Measurements from ENCODE around the gene PALM. TPM values are rescaled to one million over a fixed set of nuclear protein-coding genes. Genes with fewer than 3 reads are reported as not detected.
A peak's percentile ranks its signal among the peaks of the same experiment; 100 is the strongest.

The PALM gene
- total RNA-seq, 5 donors from 2014 or later (not counting 1 experiment from before 2014, with no cell fraction given): 0.19 to 0.57 (median 0.41) TPM; not detected in 1

GRCh38 chr19:788686-788982 is 79.9 kb downstream of the PALM start:
- POLR2A ChIA-PET: no interaction called here
- 88% methylated on average over 11 of the region's 11 CpGs for WGBS (ENCODE audit: insufficient coverage)
- H3K27ac Mint-ChIP-seq: peak overlapping the region in 1 of 2 donors; percentile 66

DNA sequence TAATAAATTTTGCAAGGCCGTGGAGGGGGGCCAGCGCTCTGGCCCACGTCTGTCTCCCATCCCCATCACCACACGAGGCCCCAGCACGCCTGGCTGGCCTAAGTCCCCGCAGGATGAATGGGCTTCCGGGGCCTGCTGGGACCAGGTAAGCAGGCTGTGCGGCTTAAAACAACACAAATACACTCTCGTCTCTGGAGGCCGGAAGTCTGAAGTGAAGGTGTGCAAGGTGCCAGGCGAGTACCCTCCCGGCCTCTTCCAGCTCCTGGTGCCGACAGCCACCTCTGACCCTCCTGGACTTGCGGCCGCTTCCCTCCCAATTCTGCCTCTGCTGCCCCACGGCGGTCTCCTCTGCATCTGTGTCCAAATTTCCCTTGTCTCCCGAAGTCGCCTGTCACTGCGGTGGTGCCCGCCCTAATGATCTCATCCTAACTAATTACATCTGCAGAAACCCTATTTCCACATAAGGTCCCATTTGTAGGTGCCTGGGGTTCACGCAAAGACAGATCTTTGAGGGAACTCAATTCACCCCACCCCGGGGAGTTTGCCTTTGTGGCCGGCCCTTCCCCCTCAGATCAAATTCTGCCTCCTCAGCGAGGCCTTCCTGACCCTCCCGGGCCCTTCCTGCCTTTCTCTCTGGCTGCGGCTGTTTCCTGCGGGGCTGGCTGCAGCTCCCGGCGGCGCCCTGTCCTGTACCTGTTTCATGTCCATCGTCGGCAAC is 80.4 kb downstream of the PALM start:
- Mint-ChIP-seq H3K27ac (peak overlapping the region in 1 of 2 donors; percentile 66), H3K27me3 (peaks cover 3 to 6% of the 10 kb centered on the region in 2 donors), H3K9me3 (no peaks in the 10 kb centered on the region), H3K4me3 (no peak overlapping the region), H3K36me3 (no peaks in the 10 kb centered on the region), H3K4me1 (peaks cover 0 to 4% (median 0%) of the 10 kb centered on the region in 3 donors)
- H3K27ac ChIP-seq (ENCODE audit: low read length): no peak overlapping the region
- no peak overlapping the region for H3K4me3 ChIP-seq (ENCODE audit: control insufficient read depth in 1 of 2, extremely low read depth in 1 of 2, low read length in 1 of 2)
- POLR2A ChIA-PET: no interaction called here
- no peaks in the 10 kb centered on the region for H3K36me3 ChIP-seq (ENCODE audit: control insufficient read depth in 2 of 2, extremely low read depth in 1 of 2, insufficient read depth in 1 of 2, low read length in 1 of 2)
- peaks cover 0 to 17% of the 10 kb centered on the region in 2 experiments for H3K27me3 ChIP-seq (replicated peaks in 1 of 2; ENCODE audit: control insufficient read depth in 2 of 2, extremely low read depth in 1 of 2, insufficient read depth in 2 of 2, low read length in 1 of 2)
- CTCF ChIA-PET: no interaction called here
- H3K9me3 ChIP-seq: no peaks in the 10 kb centered on the region
- DNase-seq (no peak), ATAC-seq (replicated peaks in 1 of 4) (peak in 1 of 4 experiments; percentile 32)
- 67% methylated on average over 25 of the region's 33 CpGs for WGBS (ENCODE audit: insufficient coverage)
- peaks cover 0 to 6% of the 10 kb centered on the region in 2 experiments for H3K4me1 ChIP-seq (ENCODE audit: control insufficient read depth in 1 of 2, extremely low read depth in 1 of 2, insufficient read depth in 2 of 2, low read length in 2 of 2)

More at GRCh38 chr19:788686-788982, 79.9 kb downstream of the PALM start:
- Histone ChIP-seq H3K27me3 (replicated peaks in 1 of 2; ENCODE audit: control insufficient read depth in 2 of 2, extremely low read depth in 1 of 2, insufficient read depth in 2 of 2, low read length in 1 of 2) (peaks cover 0 to 17% of the 10 kb centered on the region in 2 experiments), H3K4me3 (ENCODE audit: control insufficient read depth in 1 of 2, extremely low read depth in 1 of 2, low read length in 1 of 2) (no peak overlapping the region), H3K27ac (ENCODE audit: low read length) (no peak overlapping the region), H3K36me3 (ENCODE audit: control insufficient read depth in 2 of 2, extremely low read depth in 1 of 2, insufficient read depth in 1 of 2, low read length in 1 of 2) (no peaks in the 10 kb centered on the region), H3K4me1 (ENCODE audit: control insufficient read depth in 1 of 2, extremely low read depth in 1 of 2, insufficient read depth in 2 of 2, low read length in 2 of 2) (peaks cover 0 to 6% of the 10 kb centered on the region in 2 experiments), H3K9me3 (no peaks in the 10 kb centered on the region)
- DNase-seq (no peak), ATAC-seq (replicated peaks in 1 of 4) (no peak)
- Mint-ChIP-seq H3K9me3 (no peaks in the 10 kb centered on the region), H3K4me3 (no peak overlapping the region), H3K27me3 (peaks cover 3 to 6% of the 10 kb centered on the region in 2 donors), H3K4me1 (peaks cover 0 to 4% (median 0%) of the 10 kb centered on the region in 3 donors), H3K36me3 (no peaks in the 10 kb centered on the region)
- CTCF ChIA-PET: no interaction called here

- Histone ChIP-seq H3K27ac (ENCODE audit: low read length) (no peak overlapping the region), H3K27me3 (replicated peaks in 1 of 2; ENCODE audit: control insufficient read depth in 2 of 2, extremely low read depth in 1 of 2, insufficient read depth in 2 of 2, low read length in 1 of 2) (peaks cover 0 to 13% of the 10 kb centered on the region in 2 experiments), H3K36me3 (ENCODE audit: control insufficient read depth in 2 of 2, extremely low read depth in 1 of 2, insufficient read depth in 1 of 2, low read length in 1 of 2) (no peaks in the 10 kb centered on the region), H3K4me1 (ENCODE audit: control insufficient read depth in 1 of 2, extremely low read depth in 1 of 2, insufficient read depth in 2 of 2, low read length in 2 of 2) (peaks cover 0 to 6% of the 10 kb centered on the region in 2 experiments), H3K4me3 (ENCODE audit: control insufficient read depth in 1 of 2, extremely low read depth in 1 of 2, low read length in 1 of 2) (no peak overlapping the region), H3K9me3 (no peaks in the 10 kb centered on the region)
- H3K27me3 Mint-ChIP-seq: peaks cover 3 to 6% of the 10 kb centered on the region in 2 donors
- DNase-seq: no peak
- CTCF ChIA-PET: no interaction called here
- POLR2A ChIA-PET: no interaction called here
- no peak overlapping the region for H3K4me3 Mint-ChIP-seq
- H3K4me1 Mint-ChIP-seq: peaks cover 0 to 4% (median 0%) of the 10 kb centered on the region in 3 donors
- no peak overlapping the region for H3K27ac Mint-ChIP-seq
- ATAC-seq (replicated peaks in 1 of 4): no peak
- no peaks in the 10 kb centered on the region for H3K36me3 Mint-ChIP-seq
- H3K9me3 Mint-ChIP-seq: no peaks in the 10 kb centered on the region
- WGBS (ENCODE audit: insufficient coverage): 86% methylated on average over 4 of the region's 9 CpGs
Measured at GRCh38 chr19:789701-790060, 80.9 kb downstream of the PALM start.

GRCh38 chr19:791007-791566 is 82.4 kb downstream of the PALM start:
- H3K4me1 Mint-ChIP-seq: peaks cover 0 to 4% (median 0%) of the 10 kb centered on the region in 3 donors
- ChIA-PET CTCF (interaction anchor here (0.6 to 0.7 kb wide), 2 partner anchors 21 to 283 kb away, joined by 4 to 5 read pairs; no protein-coding TSS in a partner anchor), POLR2A (no interaction called here)
- H3K36me3 Mint-ChIP-seq: no peaks in the 10 kb centered on the region
- no peak overlapping the region for H3K27ac Mint-ChIP-seq
- DNase-seq (no peak), ATAC-seq (replicated peaks in 1 of 4) (no peak)
- no peaks in the 10 kb centered on the region for H3K9me3 Mint-ChIP-seq
- peaks cover 3 to 6% of the 10 kb centered on the region in 2 donors for H3K27me3 Mint-ChIP-seq
- Histone ChIP-seq H3K36me3 (ENCODE audit: control insufficient read depth in 2 of 2, extremely low read depth in 1 of 2, insufficient read depth in 1 of 2, low read length in 1 of 2) (no peaks in the 10 kb centered on the region), H3K27me3 (replicated peaks in 1 of 2; ENCODE audit: control insufficient read depth in 2 of 2, extremely low read depth in 1 of 2, insufficient read depth in 2 of 2, low read length in 1 of 2) (peaks cover 0 to 12% of the 10 kb centered on the region in 2 experiments), H3K4me1 (ENCODE audit: control insufficient read depth in 1 of 2, extremely low read depth in 1 of 2, insufficient read depth in 2 of 2, low read length in 2 of 2) (peaks cover 0 to 10% of the 10 kb centered on the region in 2 experiments), H3K9me3 (no peaks in the 10 kb centered on the region), H3K27ac (ENCODE audit: low read length) (no peak overlapping the region), H3K4me3 (ENCODE audit: control insufficient read depth in 1 of 2, extremely low read depth in 1 of 2, low read length in 1 of 2) (no peak overlapping the region)
- 89% methylated on average over 16 of the region's 26 CpGs for WGBS (ENCODE audit: insufficient coverage)
- H3K4me3 Mint-ChIP-seq: no peak overlapping the region

DNA sequence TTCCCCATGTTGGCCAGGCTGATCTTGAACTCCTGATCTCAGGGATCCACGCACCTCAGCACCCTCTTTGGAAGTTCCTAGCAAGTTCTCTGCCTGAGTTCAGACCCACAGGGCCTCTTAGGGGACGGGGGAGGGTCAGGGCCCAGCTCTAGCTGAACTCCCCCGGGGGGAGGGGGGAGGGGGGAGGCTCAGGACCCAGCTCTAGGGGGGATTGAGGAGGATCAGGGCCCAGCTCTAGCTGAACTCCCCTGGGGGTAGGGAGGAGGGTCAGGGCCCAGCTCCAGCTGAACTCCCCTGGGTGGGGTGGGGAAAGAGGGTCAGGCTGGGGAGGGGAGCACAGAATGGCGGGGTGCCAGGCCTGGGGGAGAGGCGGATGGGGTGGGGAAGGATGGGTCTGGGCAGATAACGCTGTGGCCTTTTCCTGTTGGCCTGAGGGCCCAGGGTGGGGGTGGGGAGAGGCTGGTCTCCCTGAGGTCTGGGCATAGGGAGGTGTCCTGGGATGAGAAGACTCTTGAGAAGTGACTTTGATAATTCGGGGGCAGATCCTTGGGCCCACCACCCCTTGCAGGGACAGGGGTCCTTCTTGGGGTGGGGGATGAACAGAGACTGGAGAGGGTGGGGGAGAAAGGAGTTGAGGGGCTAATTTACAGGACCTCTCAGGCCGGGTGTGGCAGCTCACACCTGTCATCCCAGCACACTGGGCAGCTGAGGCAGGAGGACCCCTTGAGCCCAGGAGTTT is 83.0 kb downstream of the PALM start:
- no peak overlapping the region for H3K4me3 ChIP-seq (ENCODE audit: control insufficient read depth in 1 of 2, extremely low read depth in 1 of 2, low read length in 1 of 2)
- POLR2A ChIA-PET: no interaction called here
- Mint-ChIP-seq H3K4me1 (peaks cover 0 to 6% (median 2%) of the 10 kb centered on the region in 3 donors), H3K27ac (no peak overlapping the region), H3K36me3 (no peaks in the 10 kb centered on the region), H3K9me3 (no peaks in the 10 kb centered on the region), H3K27me3 (peaks cover 3 to 6% of the 10 kb centered on the region in 2 donors), H3K4me3 (no peak overlapping the region)
- WGBS (ENCODE audit: insufficient coverage): 81% methylated on average over 5 of the region's 8 CpGs
- DNase-seq (no peak), ATAC-seq (replicated peaks in 1 of 4) (no peak)
- H3K36me3 ChIP-seq (ENCODE audit: control insufficient read depth in 2 of 2, extremely low read depth in 1 of 2, insufficient read depth in 1 of 2, low read length in 1 of 2): no peaks in the 10 kb centered on the region
- CTCF ChIA-PET: interaction anchor here (0.6 to 0.7 kb wide), 3 partner anchors 22 to 283 kb away, joined by 3 to 5 read pairs (median 4); no protein-coding TSS in a partner anchor
- peaks cover 2 to 16% of the 10 kb centered on the region in 2 experiments for H3K4me1 ChIP-seq (ENCODE audit: control insufficient read depth in 1 of 2, extremely low read depth in 1 of 2, insufficient read depth in 2 of 2, low read length in 2 of 2)
- H3K27ac ChIP-seq (ENCODE audit: low read length): no peak overlapping the region
- H3K27me3 ChIP-seq (replicated peaks in 1 of 2; ENCODE audit: control insufficient read depth in 2 of 2, extremely low read depth in 1 of 2, insufficient read depth in 2 of 2, low read length in 1 of 2): peaks cover 0 to 12% of the 10 kb centered on the region in 2 experiments
- no peaks in the 10 kb centered on the region for H3K9me3 ChIP-seq

GRCh38 chr19:792306-792885 is 83.7 kb downstream of the PALM start:
- DNase-seq (no peak), ATAC-seq (replicated peaks in 1 of 4) (no peak)
- Histone ChIP-seq H3K9me3 (no peaks in the 10 kb centered on the region), H3K4me1 (ENCODE audit: control insufficient read depth in 1 of 2, extremely low read depth in 1 of 2, insufficient read depth in 2 of 2, low read length in 2 of 2) (peaks cover 2 to 16% of the 10 kb centered on the region in 2 experiments), H3K27ac (ENCODE audit: low read length) (no peak overlapping the region), H3K27me3 (replicated peaks in 1 of 2; ENCODE audit: control insufficient read depth in 2 of 2, extremely low read depth in 1 of 2, insufficient read depth in 2 of 2, low read length in 1 of 2) (peaks cover 0 to 12% of the 10 kb centered on the region in 2 experiments), H3K4me3 (ENCODE audit: control insufficient read depth in 1 of 2, extremely low read depth in 1 of 2, low read length in 1 of 2) (no peak overlapping the region), H3K36me3 (ENCODE audit: control insufficient read depth in 2 of 2, extremely low read depth in 1 of 2, insufficient read depth in 1 of 2, low read length in 1 of 2) (no peaks in the 10 kb centered on the region)
- H3K4me3 Mint-ChIP-seq: no peak overlapping the region
- H3K27ac Mint-ChIP-seq: no peak overlapping the region
- H3K27me3 Mint-ChIP-seq: peaks cover 3 to 6% of the 10 kb centered on the region in 2 donors
- no peaks in the 10 kb centered on the region for H3K36me3 Mint-ChIP-seq
- H3K4me1 Mint-ChIP-seq: peaks cover 0 to 9% (median 4%) of the 10 kb centered on the region in 3 donors
- no peaks in the 10 kb centered on the region for H3K9me3 Mint-ChIP-seq
- ChIA-PET CTCF (interaction anchor here in 1 of 2 donors (0.6 kb wide), 1 partner anchor 207 kb away, joined by 3 read pairs; no protein-coding TSS in a partner anchor), POLR2A (no interaction called here)
- 100% methylated on average over 4 of the region's 16 CpGs for WGBS (ENCODE audit: insufficient coverage)

All from T-cell (primary cell).